ENCODE results near the gene ZDHHC16. TPM values are rescaled to one million over a fixed set of nuclear protein-coding genes. Genes with fewer than 3 reads are reported as not detected.

The ZDHHC16 gene
- polyA plus RNA-seq, 1 donor (not counting 4 experiments of a cell fraction or from before 2014, with no cell fraction given), result 67.8 TPM

GRCh38 chr10:97444212-97444611 is 1.8 kb upstream of the ZDHHC16 start:
- peaks cover 53% of the 10 kb centered on the region for H3K79me2 ChIP-seq (ENCODE audit: control insufficient read depth, insufficient read depth, low read length)
- H4K20me1 ChIP-seq (ENCODE audit: control insufficient read depth, extremely low read depth, insufficient read depth, low read length), result no peaks in the 10 kb centered on the region
- H3K36me3 ChIP-seq (ENCODE audit: control insufficient read depth in 2 of 2, extremely low read depth in 1 of 2, insufficient read depth in 2 of 2, low read length in 2 of 2), result peaks cover 2 to 5% of the 10 kb centered on the region in 2 experiments
- H3K9me3 ChIP-seq (ENCODE audit: control insufficient read depth, low read depth, low read length), result no peaks in the 10 kb centered on the region
- no peak overlapping the region for H3K27ac ChIP-seq (ENCODE audit: control insufficient read depth, insufficient read depth, low read length)
- no peak overlapping the region for H2AFZ ChIP-seq (ENCODE audit: control insufficient read depth, low read length)
- peaks cover 20% of the 10 kb centered on the region for H3K4me1 ChIP-seq (ENCODE audit: control insufficient read depth, extremely low read depth, insufficient read depth, low read length)
- dilution Hi-C loops (cut with MboI; ENCODE audit: extremely low pct_ligation_motif_present, low sequenced_read_pairs), result no loop called here
- no peaks in the 10 kb centered on the region for H3K27me3 ChIP-seq (ENCODE audit: control insufficient read depth, extremely low read depth, insufficient read depth, low read length)
- H3K9me1 ChIP-seq (ENCODE audit: control insufficient read depth, extremely low read depth, insufficient read depth, low read length), result no peaks in the 10 kb centered on the region
- DNase-seq (ENCODE audit: low read depth, low spot score) (no peak), FAIRE-seq (no peak)
- H3K4me2 ChIP-seq (ENCODE audit: control insufficient read depth, extremely low read depth, insufficient read depth, low read depth, low read length), result no peak overlapping the region
- H3K9ac ChIP-seq (ENCODE audit: control insufficient read depth, extremely low read depth, insufficient read depth, low read length), result no peak overlapping the region
- no peak overlapping the region for H3K4me3 ChIP-seq (ENCODE audit: control insufficient read depth in 2 of 3, extremely low read depth in 1 of 3, insufficient read depth in 2 of 3, low read depth in 1 of 3, low read length in 3 of 3)
- TF ChIP-seq EZH2 (IDR thresholded peaks at IDR 0.05; ENCODE audit: low read length) (no peak), CTCF (optimal IDR thresholded peaks at IDR 0.05 in 1 of 3, IDR thresholded peaks at IDR 0.05 in 1 of 3, conservative IDR thresholded peaks at IDR 0.05 in 1 of 3; ENCODE audit: extremely low read depth in 1 of 3, insufficient read depth in 2 of 3, low read length in 3 of 3) (no peak)

- H3K9me3 ChIP-seq (ENCODE audit: control insufficient read depth, low read depth, low read length), result no peaks in the 10 kb centered on the region
- FAIRE-seq (no peak), DNase-seq (ENCODE audit: low read depth, low spot score) (no peak)
- peak overlapping the region; percentile 78 for H3K9ac ChIP-seq (ENCODE audit: control insufficient read depth, extremely low read depth, insufficient read depth, low read length)
- H3K27me3 ChIP-seq (ENCODE audit: control insufficient read depth, extremely low read depth, insufficient read depth, low read length), result no peaks in the 10 kb centered on the region
- peak overlapping the region; percentile 40 for H3K27ac ChIP-seq (ENCODE audit: control insufficient read depth, insufficient read depth, low read length)
- peak overlapping the region; percentile 65 for H2AFZ ChIP-seq (ENCODE audit: control insufficient read depth, low read length)
- H4K20me1 ChIP-seq (ENCODE audit: control insufficient read depth, extremely low read depth, insufficient read depth, low read length), result no peaks in the 10 kb centered on the region
- H3K79me2 ChIP-seq (ENCODE audit: control insufficient read depth, insufficient read depth, low read length), result peaks cover 61% of the 10 kb centered on the region
- H3K4me1 ChIP-seq (ENCODE audit: control insufficient read depth, extremely low read depth, insufficient read depth, low read length), result peaks cover 20% of the 10 kb centered on the region
- no peaks in the 10 kb centered on the region for H3K9me1 ChIP-seq (ENCODE audit: control insufficient read depth, extremely low read depth, insufficient read depth, low read length)
- peak overlapping the region; percentile 91 for H3K4me2 ChIP-seq (ENCODE audit: control insufficient read depth, extremely low read depth, insufficient read depth, low read depth, low read length)
- dilution Hi-C loops (cut with MboI; ENCODE audit: extremely low pct_ligation_motif_present, low sequenced_read_pairs), result no loop called here
- peak overlapping the region; percentile 74 to 92 (median 87) for H3K4me3 ChIP-seq (ENCODE audit: control insufficient read depth in 2 of 3, extremely low read depth in 1 of 3, insufficient read depth in 2 of 3, low read depth in 1 of 3, low read length in 3 of 3)
- no peak for TF ChIP-seq EZH2 (IDR thresholded peaks at IDR 0.05; ENCODE audit: low read length)
- no peak for TF ChIP-seq CTCF (optimal IDR thresholded peaks at IDR 0.05 in 1 of 3, IDR thresholded peaks at IDR 0.05 in 1 of 3, conservative IDR thresholded peaks at IDR 0.05 in 1 of 3; ENCODE audit: extremely low read depth in 1 of 3, insufficient read depth in 2 of 3, low read length in 3 of 3)
- peaks cover 0 to 5% of the 10 kb centered on the region in 2 experiments for H3K36me3 ChIP-seq (ENCODE audit: control insufficient read depth in 2 of 2, extremely low read depth in 1 of 2, insufficient read depth in 2 of 2, low read length in 2 of 2)
Measured at GRCh38 chr10:97445357-97445721, 636 bp upstream of the ZDHHC16 start.
